Esophagus muscularis mucosa (tissue), 4 donors: Measurements from ENCODE around the gene BMP6. TPM values are rescaled to one million over a fixed set of nuclear protein-coding genes. Genes with fewer than 3 reads are reported as not detected.

Experiments used
- DNase-seq: peaks from one replicate; pipeline ENCODE4 v3.0.0-alpha.2; 2017; ENCODE audit errors: extremely low spot score
- H3K27ac ChIP-seq, 4 donors: fragments of 200-600 bp; sonication (generic); replicated peaks in 1 of 4; 1 replicate in 3 of 4; 2 replicates in 1 of 4; pipeline ENCODE4 v1.5.1; 2016 to 2019; ENCODE audit warnings: mild to moderate bottlenecking in 1 of 4
- H3K27me3 ChIP-seq, 4 donors: fragments of 200-600 bp; sonication (generic); one replicate each; pipeline versions ENCODE4 v1.5.1 to v1.6.0; 2016 to 2019
- H3K36me3 ChIP-seq, 4 donors: fragments of 200-600 bp; sonication (generic); one replicate each; pipeline ENCODE4 v1.5.1; 2016 to 2019
- H3K4me1 ChIP-seq, 4 donors: fragments of 200-600 bp; sonication (generic); one replicate each; pipeline ENCODE4 v1.5.1; 2016 to 2019
- H3K4me3 ChIP-seq, 4 donors: fragments of 200-600 bp; sonication (generic); 1 replicate in 2 of 4; 2 replicates in 2 of 4; pipeline ENCODE4 v1.5.1; 2016 to 2019; ENCODE audit warnings: mild to moderate bottlenecking in 4 of 4, moderate library complexity in 1 of 4
- H3K9me3 ChIP-seq, 4 donors: fragments of 200-600 bp; sonication (generic); 1 replicate in 3 of 4; 2 replicates in 1 of 4; pipeline ENCODE4 v1.5.1; 2016 to 2019
- EP300 ChIP-seq: sonication (generic); formaldehyde crosslinking; IDR thresholded peaks from one replicate; pipeline ENCODE4 v1.6.1; 2017; ENCODE audit warnings: antibody characterized with exemption
- POLR2A ChIP-seq: fragments of 450-650 bp; IDR thresholded peaks from one replicate; pipeline ENCODE4 v1.6.1; 2017; ENCODE audit warnings: antibody characterized with exemption, moderate library complexity, mild to moderate bottlenecking, low read depth
- POLR2AphosphoS5 ChIP-seq, 2 donors: sonication (generic); formaldehyde crosslinking; IDR thresholded peaks; one replicate each; pipeline ENCODE4 v1.6.1; 2017; ENCODE audit warnings: antibody characterized with exemption in 2 of 2
- WGBS: methylation state at CpG from one replicate; pipeline ENCODE4 v1.1.5; 2018; 5-methylcytosine and 5-hydroxymethylcytosine counted together
- intact Hi-C: fragments of 100-400 bp; cut with DNase I; formaldehyde crosslinking; loops from one replicate; pipeline ENCODE4 v1.15.1; 2023
- total RNA-seq, 4 donors: library from RNA; depleted of rRNA; stranded (reverse); fragments of >200 nt; gene quantifications; one replicate each; pipeline versions ENCODE4 v1.1.0 to v1.2.1, GENCODE V29; 2016
- TF ChIP-seq, protein P1 (sequence below), 3 experiments: fragments of 200-600 bp in 2 of 3; fragments of 450-650 bp in 1 of 3; sonication (generic) in 2 of 3; IDR thresholded peaks; one replicate each; pipeline ENCODE4 v1.5.1; 2017 to 2019; ENCODE audit warnings: antibody characterized with exemption in 3 of 3, mild to moderate bottlenecking in 2 of 3, moderate library complexity in 1 of 3

The BMP6 gene
- total RNA-seq, 4 donors from 2014 or later = 5.1 to 10.0 (median 6.9) TPM

DNA sequence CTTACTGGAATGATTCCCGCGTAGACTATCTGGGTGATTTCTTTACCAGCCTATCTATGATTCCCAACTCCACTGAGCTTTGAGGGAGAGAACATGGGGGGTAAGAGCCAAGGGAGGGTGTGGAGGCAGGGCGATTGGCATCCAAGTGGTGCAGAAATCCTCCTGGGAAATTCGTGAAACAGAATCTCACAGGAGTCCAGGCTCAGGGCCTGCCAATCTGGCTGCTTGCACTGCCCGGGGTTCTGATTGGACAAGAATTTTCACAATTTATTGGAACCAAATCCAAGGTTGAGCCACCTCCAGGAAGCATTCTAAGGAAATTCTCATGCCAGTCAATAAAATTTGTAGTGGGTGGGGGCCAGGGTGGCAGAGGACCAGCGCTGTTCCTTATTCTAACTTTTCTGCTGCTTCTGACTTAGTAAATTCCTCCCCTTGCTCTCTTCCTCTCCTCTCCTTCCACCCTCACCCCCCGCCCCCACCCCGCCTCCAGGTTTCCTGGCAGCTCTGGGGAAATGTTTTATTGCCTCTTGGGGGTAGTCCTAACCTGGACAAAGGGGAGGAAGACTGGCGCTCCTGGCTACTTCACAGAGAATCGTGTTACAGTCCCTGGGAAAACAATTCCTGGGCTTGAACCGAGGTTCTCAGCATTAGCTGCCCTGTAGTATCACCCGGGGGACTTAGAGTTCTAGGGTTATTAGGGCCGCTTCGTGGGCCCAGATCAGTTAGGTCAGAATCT is 3.1 kb downstream of the BMP6 start:
- peak overlapping the region; percentile 61 to 70 (median 64) for H3K4me3 ChIP-seq
- 53% methylated on average over 13 of the region's 14 CpGs for WGBS

DNA sequence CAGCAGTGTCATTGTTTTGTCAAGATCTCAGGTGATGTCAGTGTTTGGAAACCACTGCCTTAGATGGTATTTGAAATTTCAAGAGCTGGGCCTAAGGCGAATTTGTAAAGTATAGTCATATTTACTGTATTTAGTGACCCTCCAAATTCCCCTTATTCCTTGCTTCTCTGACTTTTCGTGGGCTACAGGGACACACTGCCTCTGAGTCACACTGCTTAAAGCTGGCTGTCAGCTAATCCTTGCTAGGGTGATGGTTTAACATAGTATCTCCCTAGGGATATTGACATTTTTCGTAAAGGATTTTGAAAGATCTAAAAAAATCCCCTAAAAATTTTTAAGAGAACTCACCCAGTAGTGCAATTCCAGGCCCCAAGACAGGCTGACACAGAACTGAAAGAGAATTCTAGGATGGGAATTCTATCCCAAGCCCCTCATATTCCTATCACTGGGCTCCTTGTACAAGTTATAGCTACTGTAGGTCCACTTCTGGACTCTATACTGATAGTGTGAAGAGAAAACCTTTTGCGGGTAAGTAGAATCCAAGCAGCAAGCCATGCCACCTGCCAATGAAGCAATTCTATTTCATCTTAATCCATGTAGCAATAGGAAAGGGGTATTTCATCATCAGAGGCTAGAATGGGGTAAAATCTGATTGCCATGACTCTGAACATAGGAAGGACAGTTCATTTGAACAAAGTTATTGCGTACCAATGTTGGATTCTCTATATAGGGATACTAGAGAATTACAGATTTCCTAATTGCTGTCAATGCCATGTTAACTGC is 4.3 kb downstream of the BMP6 start:
- peaks cover 37 to 44% (median 40%) of the 10 kb centered on the region in 4 donors for H3K4me1 ChIP-seq
- H3K9me3 ChIP-seq = no peaks in the 10 kb centered on the region
- WGBS = 88% methylated on average over 5 of the region's 5 CpGs
- no peak overlapping the region for H3K4me3 ChIP-seq
- intact Hi-C loops = no loop called here
- no peaks in the 10 kb centered on the region for H3K36me3 ChIP-seq
- H3K27me3 ChIP-seq = peaks cover 0 to 94% (median 28%) of the 10 kb centered on the region in 4 donors
- H3K27ac ChIP-seq = no peak overlapping the region
- no peak for TF ChIP-seq POLR2A
- no peak for TF ChIP-seq EP300
- TF ChIP-seq POLR2AphosphoS5 (IDR thresholded peaks at IDR 0.05) = no peak
- TF ChIP-seq, protein P1, sequence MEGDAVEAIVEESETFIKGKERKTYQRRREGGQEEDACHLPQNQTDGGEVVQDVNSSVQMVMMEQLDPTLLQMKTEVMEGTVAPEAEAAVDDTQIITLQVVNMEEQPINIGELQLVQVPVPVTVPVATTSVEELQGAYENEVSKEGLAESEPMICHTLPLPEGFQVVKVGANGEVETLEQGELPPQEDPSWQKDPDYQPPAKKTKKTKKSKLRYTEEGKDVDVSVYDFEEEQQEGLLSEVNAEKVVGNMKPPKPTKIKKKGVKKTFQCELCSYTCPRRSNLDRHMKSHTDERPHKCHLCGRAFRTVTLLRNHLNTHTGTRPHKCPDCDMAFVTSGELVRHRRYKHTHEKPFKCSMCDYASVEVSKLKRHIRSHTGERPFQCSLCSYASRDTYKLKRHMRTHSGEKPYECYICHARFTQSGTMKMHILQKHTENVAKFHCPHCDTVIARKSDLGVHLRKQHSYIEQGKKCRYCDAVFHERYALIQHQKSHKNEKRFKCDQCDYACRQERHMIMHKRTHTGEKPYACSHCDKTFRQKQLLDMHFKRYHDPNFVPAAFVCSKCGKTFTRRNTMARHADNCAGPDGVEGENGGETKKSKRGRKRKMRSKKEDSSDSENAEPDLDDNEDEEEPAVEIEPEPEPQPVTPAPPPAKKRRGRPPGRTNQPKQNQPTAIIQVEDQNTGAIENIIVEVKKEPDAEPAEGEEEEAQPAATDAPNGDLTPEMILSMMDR (IDR thresholded peaks at IDR 0.05) = no peak
- DNase-seq = no peak

More for the DNA sequence above, 3.1 kb downstream of the BMP6 start:
- H3K9me3 ChIP-seq = no peaks in the 10 kb centered on the region
- peaks cover 0 to 95% (median 28%) of the 10 kb centered on the region in 4 donors for H3K27me3 ChIP-seq
- H3K4me1 ChIP-seq = peaks cover 33 to 44% (median 41%) of the 10 kb centered on the region in 4 donors
- no peaks in the 10 kb centered on the region for H3K36me3 ChIP-seq
- H3K27ac ChIP-seq = no peak overlapping the region
- TF ChIP-seq EP300 (no peak), POLR2AphosphoS5 (IDR thresholded peaks at IDR 0.05) (no peak), POLR2A (no peak)
- TF ChIP-seq, protein P1 (IDR thresholded peaks at IDR 0.05) = no peak
- intact Hi-C loops = loop anchor here (5.0 to 10.0 kb wide), 2 partner anchors 58 to 486 kb away; no protein-coding TSS in a partner anchor
- DNase-seq = no peak

DNA sequence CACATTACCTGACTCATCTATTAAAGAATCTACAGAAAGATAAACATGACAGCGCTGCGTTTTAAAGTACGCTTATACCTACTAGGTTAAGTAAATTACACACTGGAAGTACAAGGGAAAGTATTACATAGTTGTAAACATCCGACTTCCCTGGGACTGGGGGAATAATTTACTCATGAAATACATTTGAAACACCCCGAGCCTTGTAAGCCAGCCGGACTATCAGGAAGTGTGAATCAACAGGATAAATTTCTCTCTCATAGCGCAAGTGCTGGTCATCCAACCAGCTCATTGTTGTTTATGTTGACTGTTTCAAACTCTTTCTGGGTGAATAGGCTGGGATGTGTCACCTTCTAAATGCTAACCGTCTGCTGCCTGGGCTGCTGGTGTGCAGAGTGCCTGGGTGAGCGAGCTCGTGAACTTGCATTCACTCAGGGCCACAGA is 4.9 kb downstream of the BMP6 start:
- H3K27ac ChIP-seq = no peak overlapping the region
- intact Hi-C loops = no loop called here
- H3K36me3 ChIP-seq = no peaks in the 10 kb centered on the region
- H3K9me3 ChIP-seq = no peaks in the 10 kb centered on the region
- peaks cover 0 to 88% (median 28%) of the 10 kb centered on the region in 4 donors for H3K27me3 ChIP-seq
- no peak overlapping the region for H3K4me3 ChIP-seq
- TF ChIP-seq POLR2A (no peak), POLR2AphosphoS5 (IDR thresholded peaks at IDR 0.05) (no peak), EP300 (no peak)
- TF ChIP-seq, protein P1 (IDR thresholded peaks at IDR 0.05) = no peak
- 76% methylated on average over 10 of the region's 10 CpGs for WGBS
- no peak for DNase-seq
- peaks cover 32 to 38% (median 35%) of the 10 kb centered on the region in 4 donors for H3K4me1 ChIP-seq

DNA sequence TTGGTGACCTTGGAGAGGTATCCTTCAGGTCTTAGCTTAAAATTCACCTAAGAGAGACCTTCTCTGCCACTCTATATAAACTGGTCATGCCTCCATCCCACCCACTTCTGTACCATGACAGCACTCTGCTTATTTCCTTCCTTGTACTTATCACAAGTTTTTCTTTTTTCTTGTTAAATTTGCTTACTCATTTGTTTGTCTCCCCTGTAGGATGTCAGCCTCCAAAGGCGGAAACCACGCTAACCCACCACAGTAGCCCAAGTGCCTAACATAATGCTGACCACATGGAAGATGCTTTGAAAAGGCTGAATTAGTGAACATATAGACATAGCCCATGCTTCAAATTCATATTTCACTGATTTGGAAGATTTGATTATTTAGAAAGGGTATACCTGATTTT is 5.4 kb downstream of the BMP6 start:
- H3K27me3 ChIP-seq = peaks cover 0 to 84% (median 26%) of the 10 kb centered on the region in 4 donors
- TF ChIP-seq, protein P1 (IDR thresholded peaks at IDR 0.05) = no peak
- no peak for TF ChIP-seq POLR2AphosphoS5 (IDR thresholded peaks at IDR 0.05)
- peaks cover 28 to 33% (median 30%) of the 10 kb centered on the region in 4 donors for H3K4me1 ChIP-seq
- H3K36me3 ChIP-seq = no peaks in the 10 kb centered on the region
- intact Hi-C loops = no loop called here
- no peak for DNase-seq
- WGBS = 81% methylated on average over 2 of the region's 2 CpGs
- H3K4me3 ChIP-seq = no peak overlapping the region
- H3K27ac ChIP-seq = no peak overlapping the region
- no peaks in the 10 kb centered on the region for H3K9me3 ChIP-seq
